Fibroblast of skin of left quadriceps (primary cell): ENCODE results near the gene CAMK1G.

ENCODE experiments used
- DNase-seq, 2 experiments: peaks; one replicate each; pipeline ENCODE4 v3.0.0-alpha.2; 2013; ENCODE audit warnings: low read depth in 2 of 2

Gene CAMK1G

GRCh38 chr1:209600541-209600940, 17.0 kb downstream of the CAMK1G start:
- DNase-seq: no peak

- no peak for DNase-seq
These were observed 18.5 kb downstream of the CAMK1G start for GRCh38 chr1:209601809-209602657.

- DNase-seq: no peak
These were observed 20.4 kb downstream of the CAMK1G start for GRCh38 chr1:209603877-209604276.

- DNase-seq: no peak
These were observed 23.7 kb downstream of the CAMK1G start for GRCh38 chr1:209607102-209607794.

- DNase-seq: no peak
These were observed 24.3 kb downstream of the CAMK1G start for GRCh38 chr1:209607795-209608178.

- no peak for DNase-seq
These were observed 25.7 kb downstream of the CAMK1G start for GRCh38 chr1:209609041-209609790.

GRCh38 chr1:209609791-209610630, 26.5 kb downstream of the CAMK1G start:
- DNase-seq: no peak

- DNase-seq: no peak
These were observed 27.1 kb downstream of the CAMK1G start for GRCh38 chr1:209610631-209610905.

GRCh38 chr1:209611771-209612570, 28.5 kb downstream of the CAMK1G start:
- DNase-seq: no peak

- DNase-seq: no peak
These were observed 29.3 kb downstream of the CAMK1G start for GRCh38 chr1:209612646-209613399.

- no peak for DNase-seq
These were observed 30.1 kb downstream of the CAMK1G start for GRCh38 chr1:209613400-209614150.

- DNase-seq: no peak
These were observed 30.6 kb downstream of the CAMK1G start for GRCh38 chr1:209614151-209614420.

GRCh38 chr1:209614906-209615305, 31.4 kb downstream of the CAMK1G start:
- no peak for DNase-seq

GRCh38 chr1:209616366-209617046, 33.0 kb downstream of the CAMK1G start:
- no peak for DNase-seq

GRCh38 chr1:209617047-209617673, 33.6 kb downstream of the CAMK1G start:
- no peak for DNase-seq

- no peak for DNase-seq
These were observed 34.2 kb downstream of the CAMK1G start for GRCh38 chr1:209617755-209618154.

- DNase-seq: no peak
These were observed 34.8 kb downstream of the CAMK1G start for GRCh38 chr1:209618291-209618690.

- DNase-seq: no peak
These were observed 35.4 kb downstream of the CAMK1G start for GRCh38 chr1:209618756-209619420.
